K562 (cell line): ENCODE results near the gene HSD17B13. TPM values are rescaled to one million over a fixed set of nuclear protein-coding genes. Genes with fewer than 3 reads are reported as not detected.
"Not testable (repeated sequence)": the region's sequence is repeated elsewhere in the genome, so short reads cannot be mapped to it uniquely, and the experiment has no call there.

ENCODE experiments used
- ATAC-seq: fragments of 200-7000 bp; cut with Tn5 transposase; 3 replicates; pipeline ENCODE4 v1.9.1; 2020; ENCODE audit warnings: moderate library complexity
- BruUV-seq: library from RNA; stranded (reverse); fragments of 400-500 nt; replicated peaks from 2 replicates; lab custom pipeline; 2021; lab: Mats Ljungman, UMichigan
- CTCF ChIA-PET: fragments of 300-600 bp; formaldehyde crosslinking; extraction: SDS; loops from one replicate; lab custom pipeline; 2021; ENCODE audit warnings: low intra/inter-chr PET ratio; lab: Yijun Ruan, JAX
- POLR2A ChIA-PET: fragments of 300-600, 350-650 bp; sonication (Branson Sonifier 250); formaldehyde crosslinking; extraction: SDS; loops from one replicate; lab custom pipeline; 2021; ENCODE audit warnings: antibody characterized with exemption, inconsistent platforms; lab: Yijun Ruan, JAX
- DNase-seq, 4 experiments: peaks; one replicate each; pipeline versions ENCODE4 v3.0.0 to v3.0.0-alpha.2; 2011 to 2018; ENCODE audit warnings: low spot score in 3 of 4, mixed read lengths in 3 of 4; ENCODE audit errors: extremely low read depth in 1 of 4
- FAIRE-seq: peaks from 2 replicates; lab custom pipeline; 2011; peaks lifted over from hg19 to GRCh38; lab: Jason Lieb, UNC
- H2AFZ ChIP-seq: 2 replicates; pipeline ENCODE4 v1.6.0; 2011; ENCODE audit warnings: low read depth, low read length, control low read depth, inconsistent platforms
- H3K27ac ChIP-seq: fragments of 200-600 bp; 3 replicates; pipeline ENCODE4 v1.8.0; 2011; ENCODE audit warnings: low read depth, mild to moderate bottlenecking, control low read depth, inconsistent platforms, low read length, moderate library complexity, mixed read lengths; ENCODE audit errors: extremely low read depth
- H3K27me3 ChIP-seq, 2 experiments: fragments of 300-600 bp in 1 of 2; 2 replicates in 1 of 2; 3 replicates in 1 of 2; pipeline versions ENCODE4 v1.6.0 to v1.8.0; 2011; ENCODE audit warnings: inconsistent platforms in 2 of 2, low read length in 2 of 2, mild to moderate bottlenecking in 1 of 2, mixed read lengths in 1 of 2, moderate library complexity in 1 of 2; ENCODE audit not compliant: control insufficient read depth in 2 of 2, insufficient read depth in 2 of 2
- H3K36me3 ChIP-seq: fragments of 300-600 bp; 3 replicates; pipeline ENCODE4 v1.8.0; 2011; ENCODE audit warnings: mild to moderate bottlenecking, low read length, inconsistent platforms; ENCODE audit not compliant: control insufficient read depth, insufficient read depth
- H3K4me1 ChIP-seq, 2 experiments: fragments of 200-600 bp in 1 of 2; replicated peaks in 1 of 2; 2 replicates in 1 of 2; 3 replicates in 1 of 2; pipeline versions ENCODE4 v1.5.1 to v1.8.0; 2011; ENCODE audit warnings: inconsistent platforms in 2 of 2, low read length in 2 of 2, mild to moderate bottlenecking in 1 of 2, mixed read lengths in 1 of 2, moderate library complexity in 1 of 2; ENCODE audit not compliant: control insufficient read depth in 2 of 2, insufficient read depth in 2 of 2
- H3K4me2 ChIP-seq: 2 replicates; pipeline ENCODE4 v1.6.1; 2011; ENCODE audit warnings: low read length, control low read depth, inconsistent platforms, mixed read lengths; ENCODE audit not compliant: insufficient read depth
- H3K4me3 ChIP-seq: fragments of 200-600 bp; sonication (generic), shearing (Covaris generic); 2 replicates; pipeline ENCODE4 v1.5.1; 2016; ENCODE audit warnings: control low read depth, inconsistent platforms
- H3K79me2 ChIP-seq: fragments of 200-600 bp; 3 replicates; pipeline ENCODE4 v1.8.0; 2011; ENCODE audit warnings: low read length, inconsistent platforms; ENCODE audit not compliant: control insufficient read depth, insufficient read depth
- H3K9ac ChIP-seq, 2 experiments: 2 replicates each; pipeline versions ENCODE4 v1.6.0 to v1.6.1; 2011; ENCODE audit warnings: low read depth in 2 of 2, low read length in 2 of 2, control low read depth in 1 of 2, inconsistent platforms in 1 of 2, mild to moderate bottlenecking in 1 of 2, mixed read lengths in 1 of 2; ENCODE audit not compliant: insufficient read depth in 1 of 2
- H3K9me1 ChIP-seq: one replicate; pipeline ENCODE4 v1.6.0; 2011; ENCODE audit warnings: inconsistent platforms, mild to moderate bottlenecking, low read length, moderate library complexity; ENCODE audit not compliant: control insufficient read depth, insufficient read depth
- H3K9me3 ChIP-seq: replicated peaks from 2 replicates; pipeline ENCODE4 v1.5.1; 2011; ENCODE audit warnings: low read depth, low read length, inconsistent platforms; ENCODE audit not compliant: control insufficient read depth, insufficient read depth
- H4K20me1 ChIP-seq: replicated peaks from 2 replicates; pipeline ENCODE4 v1.6.1; 2011; ENCODE audit warnings: low read length, inconsistent platforms, mixed read lengths; ENCODE audit not compliant: control insufficient read depth, insufficient read depth
- E2F3 ChIP-seq: fragments of 250-450 bp; sonication (Bioruptor Pico); IDR thresholded peaks from 2 replicates; pipeline ENCODE4 v1.4.0; 2020; ENCODE audit warnings: mild to moderate bottlenecking
- HBP1 ChIP-seq: fragments of 450-650 bp; formaldehyde crosslinking; IDR thresholded peaks from 2 replicates; pipeline ENCODE4 v1.4.0; 2022; ENCODE audit warnings: missing genetic modification characterization
- HDAC2 ChIP-seq: fragments of 450-650 bp; IDR thresholded peaks from 2 replicates; pipeline ENCODE4 v1.6.1; 2016; ENCODE audit warnings: mild to moderate bottlenecking
- SRSF9 ChIP-seq: fragments of 200-400 bp; formaldehyde crosslinking; IDR thresholded peaks from 2 replicates; pipeline ENCODE4 v1.6.1; 2017; ENCODE audit warnings: low read depth, low read length, borderline replicate concordance
- WGBS: fragments of 100-300 bp; shearing (Covaris generic); methylation state at CpG from one replicate; pipeline ENCODE4 v1.1.6; 2016; ENCODE audit warnings: low coverage, mixed read lengths; ENCODE audit not compliant: insufficient coverage; ENCODE audit errors: missing lambda C conversion rate; 5-methylcytosine and 5-hydroxymethylcytosine counted together
- in situ Hi-C: fragments of 300-500 bp; cut with MboI; formaldehyde crosslinking; loops from 4 replicates; pipeline ENCODE4 v1.15.0; 2018; ENCODE audit warnings: inconsistent platforms, mixed read lengths
- intact Hi-C: fragments of 100-400 bp; cut with micrococcal nuclease; formaldehyde crosslinking; loops from 2 replicates; pipeline ENCODE4 v1.14.2; 2022
- polyA plus RNA-seq, 8 experiments: library from polyadenylated mRNA; depleted of rRNA in 4 of 8; stranded (reverse) in 5 of 8; unstranded in 3 of 8; fragments of >200 nt; fragmentation: Nextera tagmentation in 2 of 8; fragmentation: Illumina TruSeq in 1 of 8; extraction: Ambion mirVana in 2 of 8; extraction: Trizol in 1 of 8; gene quantifications; 2 replicates each; pipeline versions ENCODE4 v1.2.1 to v1.2.3, GENCODE V29; 2011 to 2014; ENCODE audit warnings: inconsistent platforms in 1 of 8, missing spikeins in 1 of 8
- total RNA-seq, 7 experiments: library from RNA; depleted of rRNA in 6 of 7; stranded (reverse); fragments of >200 nt in 6 of 7; fragmentation: Illumina TruSeq in 2 of 7; extraction: Trizol in 2 of 7; gene quantifications; 2 replicates each; pipeline versions ENCODE4 v1.2.1 to v1.2.3, GENCODE V29; 2011 to 2021; ENCODE audit warnings: low replicate concordance in 1 of 7

Gene HSD17B13
- total and polyA plus RNA-seq, 9 of the 15 experiments (the other 6 are each of a cell fraction or from before 2014, with no cell fraction given) = 0.05 to 0.36 (median 0.29) TPM

DNA sequence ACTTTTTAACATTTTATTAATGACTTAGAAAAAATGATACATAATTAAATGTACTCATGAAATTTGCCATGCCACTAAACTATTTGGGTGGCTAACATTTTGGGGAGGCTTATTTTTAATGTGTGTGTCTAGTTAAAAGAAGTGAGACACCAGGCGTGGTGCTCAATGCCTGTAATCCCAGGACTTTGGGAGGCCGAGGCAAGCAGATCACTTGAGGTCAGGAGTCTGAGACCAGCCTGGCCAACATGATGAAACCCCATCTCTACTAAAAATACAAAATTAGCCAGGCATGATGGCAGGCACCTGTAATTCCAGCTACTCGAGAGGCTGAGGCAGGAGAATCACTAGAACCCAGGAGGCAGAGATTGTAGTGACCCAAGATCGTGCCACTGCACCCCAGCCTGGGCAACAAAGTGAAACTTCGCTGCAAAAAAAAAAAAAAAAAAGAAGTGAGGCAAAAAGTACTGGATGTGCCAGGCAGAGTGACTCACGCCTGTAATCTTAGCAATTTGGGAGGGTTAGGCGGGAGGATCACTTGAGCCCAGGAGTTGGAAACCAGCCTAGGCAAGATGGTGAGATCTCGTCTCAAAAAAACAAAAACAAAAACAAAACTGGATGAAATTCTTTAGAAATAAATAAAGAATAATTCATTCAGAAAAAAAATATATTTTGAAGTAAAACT, 19.4 kb upstream of the HSD17B13 start:
- H3K79me2 ChIP-seq, H3K4me2 ChIP-seq, in situ Hi-C loops, H3K4me3 ChIP-seq, DNase-seq, H3K27ac ChIP-seq, FAIRE-seq, intact Hi-C loops, H3K9me1 ChIP-seq, H4K20me1 ChIP-seq, H2AFZ ChIP-seq, CTCF ChIA-PET, H3K27me3 ChIP-seq, POLR2A ChIA-PET, H3K9me3 ChIP-seq, H3K4me1 ChIP-seq, H3K9ac ChIP-seq, BruUV-seq, ATAC-seq: not testable (repeated sequence)
- 97% methylated on average over 7 of the region's 8 CpGs for WGBS
- peaks cover 57% of the 10 kb centered on the region for H3K36me3 ChIP-seq

DNA sequence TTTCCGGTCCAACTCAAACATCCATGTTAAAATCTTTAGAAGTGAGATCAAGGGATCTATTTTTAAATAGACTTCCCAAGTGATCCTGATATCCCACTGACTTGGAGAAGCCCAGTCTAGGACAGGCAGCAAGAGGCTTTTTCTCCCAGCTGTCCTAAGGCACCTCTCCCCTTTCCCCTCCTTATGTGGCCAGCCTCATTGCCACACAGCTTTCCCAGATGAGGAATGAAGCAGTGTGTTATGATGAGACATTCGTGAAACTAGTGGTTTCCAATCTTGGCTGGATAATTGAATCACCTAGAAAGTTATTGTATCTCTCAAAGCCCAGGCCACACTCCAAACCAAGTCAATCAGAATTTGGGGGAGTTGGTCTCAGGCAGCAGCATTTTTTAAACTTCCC, 16.8 kb upstream of the HSD17B13 start:
- Histone ChIP-seq H3K9me3 (no peaks in the 10 kb centered on the region; the same call in none of the 2 replicates), H2AFZ (no peak overlapping the region), H3K79me2 (no peaks in the 10 kb centered on the region), H3K27me3 (no peaks in the 10 kb centered on the region), H3K4me3 (no peak overlapping the region), H4K20me1 (no peaks in the 10 kb centered on the region), H3K9ac (no peak overlapping the region), H3K36me3 (peaks cover 59% of the 10 kb centered on the region), H3K9me1 (no peaks in the 10 kb centered on the region), H3K27ac (no peak overlapping the region), H3K4me1 (no peaks in the 10 kb centered on the region), H3K4me2 (no peak overlapping the region)
- DNase-seq (no peak), ATAC-seq (no peak), FAIRE-seq (no peak)
- no TSS peak for BruUV-seq
- in situ Hi-C loops (no loop called here), intact Hi-C loops (no loop called here)
- CTCF ChIA-PET = no interaction called here
- TF ChIP-seq E2F3 (CRISPR knock-in tag) (no peak), HDAC2 (no peak), SRSF9 (no peak), HBP1 (no peak)
- POLR2A ChIA-PET = no interaction called here
- 63% methylated on average over 2 of the region's 2 CpGs for WGBS
